HepG2 (cell line): Measurements from ENCODE around the gene MARCHF6. TPM values are rescaled to one million over a fixed set of nuclear protein-coding genes. Genes with fewer than 3 reads are reported as not detected.
A peak's percentile ranks its signal among the peaks of the same experiment; 100 is the strongest.

Experiments
- AHDC1 ChIP-seq: sonication (generic); formaldehyde crosslinking; IDR thresholded peaks from 2 replicates; pipeline ENCODE4 v1.5.1; 2020; ENCODE audit warnings: mild to moderate bottlenecking, missing genetic modification reagents, borderline replicate concordance
- PAXIP1 ChIP-seq: sonication (generic); formaldehyde crosslinking; conservative IDR thresholded peaks from 2 replicates; pipeline ENCODE4 v1.4.0; 2020; ENCODE audit warnings: mild to moderate bottlenecking, missing genetic modification reagents, moderate library complexity
- RBFOX2 ChIP-seq: fragments of 200-400 bp; formaldehyde crosslinking; IDR thresholded peaks from 2 replicates; pipeline ENCODE4 v1.6.1; 2017; ENCODE audit warnings: low read depth, mild to moderate bottlenecking, low read length
- SALL2 ChIP-seq: sonication (generic); formaldehyde crosslinking; IDR thresholded peaks from 2 replicates; pipeline ENCODE4 v1.8.1; 2023; ENCODE audit warnings: mild to moderate bottlenecking, missing genetic modification reagents, inconsistent platforms
- SMAD3 ChIP-seq: sonication (generic); formaldehyde crosslinking; IDR thresholded peaks from 2 replicates; pipeline ENCODE4 v1.4.0; 2020; ENCODE audit warnings: missing genetic modification reagents
- SSRP1 ChIP-seq: IDR thresholded peaks from 2 replicates; pipeline ENCODE4 v1.6.1; 2016; ENCODE audit warnings: control low read depth
- ZMAT3 ChIP-seq: sonication (generic); formaldehyde crosslinking; conservative IDR thresholded peaks from 2 replicates; pipeline ENCODE4 v1.7.0; 2021; ENCODE audit warnings: missing genetic modification reagents
- ZNF407 ChIP-seq: sonication (generic); formaldehyde crosslinking; IDR thresholded peaks from one replicate; pipeline ENCODE4 v1.5.1; 2020; ENCODE audit warnings: mild to moderate bottlenecking, missing genetic modification reagents; ENCODE audit errors: not compliant biosample characterization
- ZNF746 ChIP-seq: sonication (generic); formaldehyde crosslinking; IDR thresholded peaks from 2 replicates; pipeline ENCODE4 v1.8.0; 2022; ENCODE audit warnings: mild to moderate bottlenecking, missing genetic modification reagents
- polyA plus RNA-seq, 8 experiments: library from polyadenylated mRNA; depleted of rRNA in 3 of 8; stranded (reverse) in 7 of 8; unstranded in 1 of 8; fragments of >200 nt; fragmentation: Illumina TruSeq in 4 of 8; extraction: Trizol in 4 of 8; gene quantifications; 2 replicates each; pipeline versions ENCODE4 v1.2.1 to v1.2.3, GENCODE V29; 2011 to 2016; ENCODE audit warnings: low read depth in 4 of 8, missing spikeins in 1 of 8, mixed read lengths in 1 of 8; ENCODE audit not compliant: insufficient read depth in 1 of 8
- total RNA-seq, 5 experiments: library from RNA; depleted of rRNA; stranded (reverse); fragments of >200 nt; fragmentation: Illumina TruSeq; extraction: Trizol; gene quantifications; 2 replicates each; pipeline ENCODE4 v1.2.3, GENCODE V29; 2016; ENCODE audit warnings: low read depth in 1 of 5

MARCHF6 gene
- total and polyA plus RNA-seq, 2 of the 13 experiments (the other 11 are each of a cell fraction or from before 2014, with no cell fraction given): 48.6 to 107 TPM

- TF ChIP-seq ZNF407 (CRISPR knock-in tag) (peak; percentile 90), AHDC1 (CRISPR knock-in tag) (peak; percentile 35; the same call in 1 of the 2 replicates), RBFOX2 (peak; percentile 97), ZNF746 (peak; percentile 79), SMAD3 (CRISPR knock-in tag) (0 out of 2 replicates have a peak, but pooled peaks have one; percentile 13), SALL2 (CRISPR knock-in tag) (peak; percentile 74; the same call in 1 of the 2 replicates), SSRP1 (0 out of 2 replicates have a peak, but pooled peaks have one; percentile 38), ZMAT3 (no peak), PAXIP1 (CRISPR knock-in tag) (peak; percentile 40; the same call in 1 of the 2 replicates)
Measured at GRCh38 chr5:10353241-10354047, at the start of gene MARCHF6 (continued).
